IPS DF 6.9 (cell line): ENCODE measurements around the gene BLOC1S2.

ENCODE experiments used
- DNase-seq: peaks from one replicate; pipeline ENCODE4 v3.0.0-alpha.2; 2013; ENCODE audit warnings: low read depth, low spot score
- H3K27ac ChIP-seq: one replicate; pipeline ENCODE4 v1.5.1; 2013; ENCODE audit warnings: low read length, control low read depth
- H3K27me3 ChIP-seq: 2 replicates; pipeline ENCODE4 v1.6.1; 2013; ENCODE audit warnings: mild to moderate bottlenecking, low read length; ENCODE audit not compliant: control insufficient read depth, insufficient read depth
- H3K36me3 ChIP-seq: 2 replicates; pipeline ENCODE4 v1.6.1; 2013; ENCODE audit warnings: low read length; ENCODE audit not compliant: control insufficient read depth, insufficient read depth
- H3K4me1 ChIP-seq: 2 replicates; pipeline ENCODE4 v1.6.1; 2013; ENCODE audit warnings: low read length; ENCODE audit not compliant: control insufficient read depth, insufficient read depth
- H3K4me3 ChIP-seq: 2 replicates; pipeline ENCODE4 v1.5.1; 2013; ENCODE audit warnings: mild to moderate bottlenecking, low read length
- H3K9me3 ChIP-seq: 2 replicates; pipeline ENCODE4 v1.6.1; 2013; ENCODE audit warnings: low read length, inconsistent platforms; ENCODE audit not compliant: control insufficient read depth, insufficient read depth
- WGBS: extraction: QIAGEN DNeasy Blood & Tissue Kit; methylation state at CpG from one replicate; pipeline ENCODE4 v1.1.7; 2013; ENCODE audit warnings: mixed read lengths, missing lambda C conversion rate; ENCODE audit not compliant: insufficient read length, insufficient coverage; 5-methylcytosine and 5-hydroxymethylcytosine counted together

BLOC1S2 gene

GRCh38 chr10:100286051-100287033 lies at the start of gene BLOC1S2:
Gene BLOC1S2 (minus strand): TSS chr10:100286680. CDS start chr10:100286659, 21 bp downstream.
- no peak within 1 kb of the TSS for H3K27ac ChIP-seq
- H3K4me1 ChIP-seq = no peaks in the 10 kb centered on the region; the same call in 1 of the 2 replicates
- no peaks in the 10 kb centered on the region for H3K9me3 ChIP-seq
- no CpG with 5 or more reads among the region's 63 CpGs for WGBS
- no peaks in the 10 kb centered on the region for H3K27me3 ChIP-seq
- H3K4me3 ChIP-seq = peak within 1 kb of the TSS; percentile 91
- DNase-seq = peak; percentile 72
- H3K36me3 ChIP-seq = no peaks in the 10 kb centered on the region

GRCh38 chr10:100334762-100335161 lies 48.3 kb upstream of the BLOC1S2 start:
- Histone ChIP-seq H3K36me3 (no peaks in the 10 kb centered on the region), H3K27me3 (no peaks in the 10 kb centered on the region)

GRCh38 chr10:100333661-100334440 lies 47.4 kb upstream of the BLOC1S2 start:
- DNase-seq = no peak

More at GRCh38 chr10:100334762-100335161, 48.3 kb upstream of the BLOC1S2 start:
- WGBS = no CpG with 5 or more reads among the region's 9 CpGs
- H3K4me1 ChIP-seq = peaks cover 1% of the 10 kb centered on the region; the same call in 1 of the 2 replicates
- no peak for DNase-seq
- H3K27ac ChIP-seq = no peak overlapping the region
- H3K4me3 ChIP-seq = no peak overlapping the region
- H3K9me3 ChIP-seq = no peaks in the 10 kb centered on the region

GRCh38 chr10:100333106-100333505 lies 46.6 kb upstream of the BLOC1S2 start:
- Histone ChIP-seq H3K4me3 (no peak overlapping the region), H3K27me3 (no peaks in the 10 kb centered on the region), H3K27ac (no peak overlapping the region), H3K36me3 (no peaks in the 10 kb centered on the region), H3K4me1 (peaks cover 1% of the 10 kb centered on the region; the same call in 1 of the 2 replicates), H3K9me3 (no peaks in the 10 kb centered on the region)
- DNase-seq = no peak
- WGBS = no CpG with 5 or more reads among the region's 4 CpGs

More at GRCh38 chr10:100333661-100334440, 47.4 kb upstream of the BLOC1S2 start:
- Histone ChIP-seq H3K9me3 (no peaks in the 10 kb centered on the region), H3K27me3 (no peaks in the 10 kb centered on the region), H3K4me3 (no peak overlapping the region), H3K4me1 (peaks cover 1% of the 10 kb centered on the region; the same call in 1 of the 2 replicates), H3K36me3 (no peaks in the 10 kb centered on the region), H3K27ac (no peak overlapping the region)
- WGBS = no CpG with 5 or more reads among the region's 2 CpGs

GRCh38 chr10:100330079-100330478 lies 43.6 kb upstream of the BLOC1S2 start, which contains the start of gene PKD2L1:
Gene PKD2L1 (minus strand): TSS chr10:100330228. CDS start chr10:100330103, 125 bp downstream.
- H3K36me3 ChIP-seq = no peaks in the 10 kb centered on the region
- no peaks in the 10 kb centered on the region for H3K27me3 ChIP-seq
- H3K4me1 ChIP-seq = peaks cover 1% of the 10 kb centered on the region; the same call in 1 of the 2 replicates
- H3K27ac ChIP-seq = no peak within 1 kb of the TSS
- H3K4me3 ChIP-seq = no peak within 1 kb of the TSS
- no peak for DNase-seq
- H3K9me3 ChIP-seq = no peaks in the 10 kb centered on the region
- WGBS = no CpG with 5 or more reads among the region's 5 CpGs

- no peaks in the 10 kb centered on the region for H3K27me3 ChIP-seq
- no CpG with 5 or more reads among the region's 5 CpGs for WGBS
- H3K4me3 ChIP-seq = no peak overlapping the region
- no peak overlapping the region for H3K27ac ChIP-seq
- no peak for DNase-seq
- no peaks in the 10 kb centered on the region for H3K9me3 ChIP-seq
- peaks cover 1% of the 10 kb centered on the region; the same call in 1 of the 2 replicates for H3K4me1 ChIP-seq
- H3K36me3 ChIP-seq = no peaks in the 10 kb centered on the region
Observed at GRCh38 chr10:100328198-100328597, 41.7 kb upstream of the BLOC1S2 start.

GRCh38 chr10:100327718-100328009 lies 41.2 kb upstream of the BLOC1S2 start:
- no peak for DNase-seq
- Histone ChIP-seq H3K27me3 (no peaks in the 10 kb centered on the region), H3K4me1 (peaks cover 1% of the 10 kb centered on the region; the same call in 1 of the 2 replicates), H3K9me3 (no peaks in the 10 kb centered on the region), H3K4me3 (no peak overlapping the region), H3K27ac (no peak overlapping the region), H3K36me3 (no peaks in the 10 kb centered on the region)
- WGBS = no CpG with 5 or more reads among the region's 3 CpGs

- no peak for DNase-seq
- H3K36me3 ChIP-seq = no peaks in the 10 kb centered on the region
- no peaks in the 10 kb centered on the region for H3K9me3 ChIP-seq
- no CpG with 5 or more reads among the region's 8 CpGs for WGBS
- H3K27me3 ChIP-seq = no peaks in the 10 kb centered on the region
- H3K4me3 ChIP-seq = no peak overlapping the region
- H3K27ac ChIP-seq = no peak overlapping the region
- peaks cover 1% of the 10 kb centered on the region; the same call in 1 of the 2 replicates for H3K4me1 ChIP-seq
Observed at GRCh38 chr10:100327007-100327717, 40.7 kb upstream of the BLOC1S2 start.

- no peak for DNase-seq
- Histone ChIP-seq H3K36me3 (no peaks in the 10 kb centered on the region), H3K27ac (no peak overlapping the region), H3K4me1 (peaks cover 1% of the 10 kb centered on the region; the same call in 1 of the 2 replicates), H3K27me3 (no peaks in the 10 kb centered on the region), H3K9me3 (no peaks in the 10 kb centered on the region), H3K4me3 (no peak overlapping the region)
- no CpG with 5 or more reads among the region's 7 CpGs for WGBS
Observed at GRCh38 chr10:100325158-100325557, 38.7 kb upstream of the BLOC1S2 start.
